HG03432 (cell line): ENCODE measurements around the gene TSR3.
A peak's percentile ranks its signal among the peaks of the same experiment; 100 is the strongest.

Experiments used
- ATAC-seq: cut with Tn5 transposase; IDR thresholded peaks from one replicate; pipeline ENCODE4 v1.9.1; 2021; ENCODE audit warnings: mild to moderate bottlenecking, moderate library complexity; ENCODE audit not compliant: unreplicated experiment

TSR3 gene

GRCh38 chr16:1351582-1352362 is at the start of gene TSR3, which contains the start of gene GNPTG:
TSS of gene TSR3 (minus strand) at chr16:1351878. CDS start at chr16:1351804, 74 bp downstream.
TSS of gene GNPTG (plus strand) at chr16:1351931. CDS start at chr16:1351966, 35 bp downstream.
- ATAC-seq, result peak; percentile 73

GRCh38 chr16:1401061-1401757 is 49.5 kb upstream of the TSR3 start:
- ATAC-seq, result no peak

- ATAC-seq, result no peak
Measured at GRCh38 chr16:1398826-1399581, 47.3 kb upstream of the TSR3 start.

GRCh38 chr16:1398351-1398750 is 46.7 kb upstream of the TSR3 start:
- no peak for ATAC-seq

- no peak for ATAC-seq
Measured at GRCh38 chr16:1397779-1398178, 46.1 kb upstream of the TSR3 start.

GRCh38 chr16:1395444-1396031 is 43.9 kb upstream of the TSR3 start:
- ATAC-seq, result no peak

GRCh38 chr16:1394367-1394951 is 42.8 kb upstream of the TSR3 start:
- no peak for ATAC-seq

GRCh38 chr16:1393613-1394176 is 42.0 kb upstream of the TSR3 start:
- no peak for ATAC-seq

- ATAC-seq, result no peak
Measured at GRCh38 chr16:1392826-1393225, 41.1 kb upstream of the TSR3 start.

- no peak for ATAC-seq
Measured at GRCh38 chr16:1390239-1390779, 38.6 kb upstream of the TSR3 start.

GRCh38 chr16:1389762-1390161 is 38.1 kb upstream of the TSR3 start:
- no peak for ATAC-seq

- no peak for ATAC-seq
Measured at GRCh38 chr16:1387331-1387730, 35.7 kb upstream of the TSR3 start.

- no peak for ATAC-seq
Measured at GRCh38 chr16:1385232-1385631, 33.6 kb upstream of the TSR3 start.

- ATAC-seq, result no peak
Measured at GRCh38 chr16:1383556-1383955, 31.9 kb upstream of the TSR3 start.

GRCh38 chr16:1381612-1382406 is 30.1 kb upstream of the TSR3 start:
- ATAC-seq, result no peak

GRCh38 chr16:1380195-1380594 is 28.5 kb upstream of the TSR3 start:
- ATAC-seq, result no peak

- ATAC-seq, result peak; percentile 35
Measured at GRCh38 chr16:1379304-1380076, 27.8 kb upstream of the TSR3 start.

GRCh38 chr16:1378804-1379303 is 27.2 kb upstream of the TSR3 start:
- peak; percentile 45 for ATAC-seq
